SK-N-SH (cell line): Measurements from ENCODE around the gene CTTNBP2NL. TPM values are rescaled to one million over a fixed set of nuclear protein-coding genes. Genes with fewer than 3 reads are reported as not detected.

Experiments
- CTCF ChIA-PET: fragments of 300-600, 350-600 bp; formaldehyde crosslinking; extraction: SDS; loops from one replicate; lab custom pipeline; 2021; lab: Yijun Ruan, JAX
- POLR2A ChIA-PET: fragments of 350-600 bp; sonication (Branson Sonifier 250); formaldehyde crosslinking; extraction: SDS; loops from one replicate; lab custom pipeline; 2020; ENCODE audit warnings: antibody characterized with exemption, inconsistent platforms; lab: Yijun Ruan, JAX
- DNase-seq: peaks from one replicate; pipeline ENCODE4 v3.0.0; 2012
- H2AFZ ChIP-seq: fragments of 200-600 bp; sonication (generic); 2 replicates; pipeline ENCODE4 v1.8.1; 2016; ENCODE audit warnings: antibody characterized with exemption, mild to moderate bottlenecking, low read depth
- H3F3A ChIP-seq: fragments of 200-600 bp; sonication (generic); replicated peaks from 2 replicates; pipeline ENCODE3; 2016; ENCODE audit warnings: antibody characterized with exemption, mild to moderate bottlenecking; ENCODE audit not compliant: insufficient read depth
- H3K27ac ChIP-seq, 2 experiments: fragments of 200-500 bp in 1 of 2; fragments of 200-600 bp in 1 of 2; sonication (Bioruptor generic) in 1 of 2; sonication (generic), shearing (Covaris generic) in 1 of 2; 2 replicates each; pipeline versions ENCODE4 v1.5.1 to v1.6.1; 2014 to 2016; ENCODE audit warnings: low read depth in 2 of 2, inconsistent platforms in 1 of 2, low read length in 1 of 2, mild to moderate bottlenecking in 1 of 2, mixed read lengths in 1 of 2
- H3K27me3 ChIP-seq: fragments of 200-600 bp; sonication (generic), shearing (Covaris generic); 2 replicates; pipeline ENCODE4 v1.6.1; 2016; ENCODE audit warnings: mixed run types; ENCODE audit not compliant: insufficient read depth
- H3K36me3 ChIP-seq, 2 experiments: fragments of 200-500 bp in 1 of 2; fragments of 200-600 bp in 1 of 2; sonication (Bioruptor generic) in 1 of 2; sonication (generic) in 1 of 2; replicated peaks in 1 of 2; 2 replicates each; pipeline versions ENCODE3 to v1.5.1; 2014 to 2016; ENCODE audit warnings: low read length in 1 of 2, mild to moderate bottlenecking in 1 of 2; ENCODE audit not compliant: insufficient read depth in 2 of 2, control insufficient read depth in 1 of 2
- H3K4me1 ChIP-seq, 2 experiments: fragments of 200-500 bp in 1 of 2; fragments of 200-600 bp in 1 of 2; sonication (Bioruptor generic) in 1 of 2; sonication (generic), shearing (Covaris generic) in 1 of 2; 2 replicates each; pipeline versions ENCODE4 v1.5.1 to v1.6.1; 2014 to 2016; ENCODE audit warnings: low read depth in 1 of 2, low read length in 1 of 2, mixed run types in 1 of 2; ENCODE audit not compliant: insufficient read depth in 2 of 2, control insufficient read depth in 1 of 2
- H3K4me2 ChIP-seq: fragments of 200-600 bp; sonication (generic), shearing (Covaris generic); 2 replicates; pipeline ENCODE4 v1.6.1; 2017; ENCODE audit warnings: mixed run types
- H3K4me3 ChIP-seq, 2 experiments: fragments of 200-500 bp in 1 of 2; fragments of 200-600 bp in 1 of 2; sonication (Bioruptor generic) in 1 of 2; sonication (generic), shearing (Covaris generic) in 1 of 2; 2 replicates each; pipeline versions ENCODE4 v1.5.1 to v1.8.1; 2014 to 2016; ENCODE audit warnings: low read depth in 2 of 2, inconsistent platforms in 1 of 2, low read length in 1 of 2, mild to moderate bottlenecking in 1 of 2, mixed read lengths in 1 of 2, moderate library complexity in 1 of 2
- H3K79me2 ChIP-seq: fragments of 200-600 bp; sonication (generic); 2 replicates; pipeline ENCODE4 v1.8.1; 2017; ENCODE audit warnings: mild to moderate bottlenecking; ENCODE audit not compliant: insufficient read depth
- H3K9ac ChIP-seq: fragments of 200-600 bp; sonication (generic); 2 replicates; pipeline ENCODE4 v1.6.1; 2017; ENCODE audit warnings: mixed run types
- H3K9me2 ChIP-seq: fragments of 200-600 bp; sonication (generic); 2 replicates; pipeline ENCODE4 v1.6.1; 2017; ENCODE audit warnings: mixed run types
- H3K9me3 ChIP-seq: fragments of 200-600 bp; sonication (generic); 2 replicates; pipeline ENCODE4 v1.6.1; 2017; ENCODE audit warnings: mixed run types, mild to moderate bottlenecking, moderate library complexity
- H4K20me1 ChIP-seq: fragments of 200-600 bp; sonication (generic); 2 replicates; pipeline ENCODE4 v1.6.1; 2017; ENCODE audit warnings: mild to moderate bottlenecking, mixed run types; ENCODE audit not compliant: insufficient read depth
- FOSL2 ChIP-seq: IDR thresholded peaks from 2 replicates; pipeline ENCODE4 v1.4.0; 2012; ENCODE audit warnings: low read depth, mild to moderate bottlenecking, moderate library complexity, borderline replicate concordance
- MXI1 ChIP-seq: IDR thresholded peaks from 2 replicates; pipeline ENCODE4 v1.6.1; 2012; ENCODE audit warnings: mild to moderate bottlenecking, low read depth, low read length, improper control_type of control experiment
- PBX3 ChIP-seq: IDR thresholded peaks from 2 replicates; pipeline ENCODE4; 2012
- RFX5 ChIP-seq: IDR thresholded peaks from 2 replicates; pipeline ENCODE4 v1.6.1; 2012; ENCODE audit warnings: mild to moderate bottlenecking, improper control_type of control experiment, low read length
- YY1 ChIP-seq: IDR thresholded peaks from 2 replicates; pipeline ENCODE4 v1.4.0; 2012; ENCODE audit warnings: low read depth, mild to moderate bottlenecking
- WGBS: methylation state at CpG from one replicate; pipeline ENCODE4 v1.1.6; 2017; ENCODE audit warnings: low lambda C conversion rate; 5-methylcytosine and 5-hydroxymethylcytosine counted together
- polyA plus RNA-seq, 3 experiments: library from polyadenylated mRNA; depleted of rRNA; stranded (reverse); fragments of >200 nt; gene quantifications; 2 replicates each; pipeline ENCODE4 v1.2.3, GENCODE V29; 2012

Gene CTTNBP2NL
- polyA plus RNA-seq, 1 of the 3 experiments (the other 2 are of a cell fraction), result 4.9 TPM

- POLR2A ChIA-PET, result no interaction called here
- H3F3A ChIP-seq, result peaks cover 13% of the 10 kb centered on the region
- no peak for TF ChIP-seq YY1
- TF ChIP-seq, all 33 proteins: peak for 0
- CTCF ChIA-PET, result interaction anchor here (0.7 to 0.9 kb wide), 2 partner anchors 11 to 20 kb away, joined by 3 read pairs; no protein-coding TSS in a partner anchor
- Histone ChIP-seq H3K9ac (no peak overlapping the region), H4K20me1 (peaks cover 30% of the 10 kb centered on the region), H3K9me2 (no peaks in the 10 kb centered on the region), H3K4me1 (peaks cover 0 to 6% of the 10 kb centered on the region in 2 experiments; a peak in 1 of 4 replicates), H2AFZ (no peak overlapping the region), H3K4me2 (no peak overlapping the region), H3K27me3 (no peaks in the 10 kb centered on the region), H3K79me2 (peaks cover 92% of the 10 kb centered on the region), H3K9me3 (no peaks in the 10 kb centered on the region), H3K4me3 (no peak overlapping the region), H3K27ac (no peak overlapping the region), H3K36me3 (peaks cover 8 to 31% of the 10 kb centered on the region in 2 experiments)
- WGBS, result 96% methylated on average over 2 of the region's 2 CpGs
- DNase-seq, result no peak
Observed at GRCh38 chr1:112439592-112439991, 43.6 kb downstream of the CTTNBP2NL start.

- Histone ChIP-seq H3K79me2 (peaks cover 92% of the 10 kb centered on the region), H3K9me2 (no peaks in the 10 kb centered on the region), H3K27me3 (no peaks in the 10 kb centered on the region), H4K20me1 (peaks cover 34% of the 10 kb centered on the region), H3K9ac (no peak overlapping the region), H2AFZ (no peak overlapping the region), H3K4me1 (peaks cover 0 to 15% of the 10 kb centered on the region in 2 experiments; a peak in 2 of 4 replicates), H3F3A (peaks cover 22% of the 10 kb centered on the region), H3K27ac (no peak overlapping the region), H3K36me3 (peaks cover 12 to 29% of the 10 kb centered on the region in 2 experiments), H3K9me3 (no peaks in the 10 kb centered on the region), H3K4me2 (no peak overlapping the region), H3K4me3 (no peak overlapping the region)
- ChIA-PET CTCF (no interaction called here), POLR2A (no interaction called here)
- no peak for TF ChIP-seq RFX5
- WGBS, result 94% methylated on average over 5 of the region's 5 CpGs
- DNase-seq, result no peak
Observed at GRCh38 chr1:112440574-112440973, 44.6 kb downstream of the CTTNBP2NL start.

GRCh38 chr1:112444269-112444668 lies 48.3 kb downstream of the CTTNBP2NL start:
- Histone ChIP-seq H4K20me1 (peaks cover 13% of the 10 kb centered on the region), H3K4me2 (peak overlapping the region; percentile 27; the same call in 1 of the 2 replicates), H3K4me3 (no peak overlapping the region), H3F3A (peaks cover 29% of the 10 kb centered on the region), H3K27ac (peak overlapping the region in 1 of 2 experiments; percentile 62; a peak in 2 of 4 replicates), H3K36me3 (peaks cover 11 to 13% of the 10 kb centered on the region in 2 experiments), H3K9me2 (no peaks in the 10 kb centered on the region), H3K9ac (0 out of 2 replicates have a peak overlapping the region, but pooled peaks have one; percentile 25), H3K27me3 (no peaks in the 10 kb centered on the region), H3K79me2 (peaks cover 81% of the 10 kb centered on the region), H2AFZ (no peak overlapping the region), H3K4me1 (peaks cover 0 to 21% of the 10 kb centered on the region in 2 experiments; a peak in 2 of 4 replicates), H3K9me3 (no peaks in the 10 kb centered on the region)
- DNase-seq, result no peak
- ChIA-PET POLR2A (no interaction called here), CTCF (interaction anchor here (0.7 kb wide), 1 partner anchor 53 kb away, joined by 3 read pairs; no protein-coding TSS in a partner anchor)
- 5% methylated on average over 1 of the region's 1 CpG for WGBS
- TF ChIP-seq FOSL2 (peak; percentile 53; the same call in 1 of the 2 replicates), MXI1 (no peak), PBX3 (0 out of 2 replicates have a peak, but pooled peaks have one; percentile 14)
